IPS-20b (cell line): ENCODE data around the gene PRSS57.
"Not testable (repeated sequence)": the region's sequence is repeated elsewhere in the genome, so short reads cannot be mapped to it uniquely, and the experiment has no call there.

ENCODE experiments used
- H3K27ac ChIP-seq: one replicate; pipeline ENCODE4 v1.5.1; 2013; ENCODE audit warnings: low read length
- H3K27me3 ChIP-seq: 2 replicates; pipeline ENCODE4 v1.6.1; 2013; ENCODE audit warnings: mild to moderate bottlenecking, low read length, inconsistent platforms; ENCODE audit not compliant: insufficient read depth
- H3K36me3 ChIP-seq: 2 replicates; pipeline ENCODE4 v1.6.1; 2013; ENCODE audit warnings: low read depth, mild to moderate bottlenecking, inconsistent platforms, low read length, moderate library complexity; ENCODE audit not compliant: insufficient read depth
- H3K4me1 ChIP-seq: 2 replicates; pipeline ENCODE4 v1.6.1; 2013; ENCODE audit warnings: mild to moderate bottlenecking, control low read depth, inconsistent platforms, low read length, moderate library complexity; ENCODE audit not compliant: insufficient read depth
- H3K4me3 ChIP-seq: 2 replicates; pipeline ENCODE4 v1.5.1; 2013; ENCODE audit warnings: mild to moderate bottlenecking, low read length, inconsistent platforms
- H3K9ac ChIP-seq: 2 replicates; pipeline ENCODE4 v1.6.1; 2013; ENCODE audit warnings: low read depth, mild to moderate bottlenecking, inconsistent platforms, low read length, moderate library complexity
- H3K9me3 ChIP-seq: 2 replicates; pipeline ENCODE4 v1.6.1; 2013; ENCODE audit warnings: mild to moderate bottlenecking, low read depth, low read length, inconsistent platforms; ENCODE audit not compliant: insufficient read depth

PRSS57 gene

DNA sequence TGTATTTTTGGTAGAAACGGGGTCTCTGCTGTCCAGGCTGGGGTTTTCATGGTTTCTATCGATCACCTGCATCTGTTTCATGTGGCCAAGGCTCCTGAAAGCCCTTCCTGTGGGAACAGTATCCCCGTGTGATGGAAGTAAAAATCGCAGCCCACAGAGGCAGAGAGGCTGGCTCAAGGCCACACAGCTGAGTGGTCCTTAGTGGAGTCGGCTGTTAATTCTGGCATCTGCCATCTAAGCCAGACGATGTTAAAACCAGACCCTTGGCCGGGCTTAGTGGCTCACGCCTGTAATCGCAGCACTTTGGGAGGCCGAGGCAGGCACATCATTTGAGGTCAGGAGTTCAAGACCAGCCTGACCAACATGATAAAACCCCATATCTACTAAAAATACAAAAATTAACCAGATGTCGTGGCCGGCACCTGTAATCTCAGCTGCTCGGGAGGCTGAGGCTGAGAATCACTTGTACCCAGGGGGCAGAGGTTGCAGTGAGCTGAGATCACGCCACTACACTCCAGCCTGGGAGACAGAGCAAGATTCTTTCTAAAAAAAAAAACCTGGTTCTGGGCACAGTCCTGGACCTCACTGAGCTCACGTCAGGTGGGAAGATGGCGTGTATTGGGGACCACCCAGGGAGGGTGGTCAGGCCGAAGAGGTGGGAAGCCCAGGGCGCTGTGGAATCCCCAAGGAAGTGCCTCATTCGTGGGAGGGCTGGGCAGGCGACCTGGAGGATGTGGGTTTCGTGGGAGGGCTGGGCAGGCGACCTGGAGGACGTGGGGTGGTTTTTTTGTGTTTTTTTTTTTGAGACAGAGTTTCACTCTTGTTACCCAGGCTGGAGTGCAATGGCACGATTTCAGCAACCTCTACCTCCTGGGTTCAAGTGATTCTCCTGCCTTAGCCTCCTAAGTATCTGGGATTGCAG lies 37.2 kb upstream of the PRSS57 start:
- Histone ChIP-seq H3K27ac (no peak overlapping the region), H3K36me3 (no peaks in the 10 kb centered on the region), H3K9me3 (no peaks in the 10 kb centered on the region), H3K4me1 (no peaks in the 10 kb centered on the region), H3K4me3 (no peak overlapping the region), H3K27me3 (no peaks in the 10 kb centered on the region), H3K9ac (no peak overlapping the region)

DNA sequence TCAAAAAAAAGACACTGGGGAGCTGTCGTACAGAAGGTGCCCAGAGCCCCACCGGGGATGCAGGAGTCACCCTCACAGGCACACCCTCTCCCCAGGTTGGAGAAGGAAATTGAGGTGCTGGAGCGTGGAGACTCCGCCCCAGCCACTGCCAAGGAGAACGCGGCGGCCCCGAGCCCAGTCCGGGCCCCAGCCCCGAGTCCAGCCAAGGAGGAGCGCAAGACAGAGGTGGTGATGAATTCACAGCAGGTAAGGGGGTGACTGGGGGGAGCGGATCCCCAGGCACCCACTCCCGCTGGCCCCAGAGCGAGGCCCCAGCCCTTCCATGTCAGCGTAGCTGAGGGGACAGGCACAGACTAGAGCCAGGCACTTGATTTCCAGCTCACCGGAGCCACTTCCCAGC lies 35.7 kb upstream of the PRSS57 start:
- Histone ChIP-seq H3K9ac (no peak overlapping the region), H3K27me3 (no peaks in the 10 kb centered on the region), H3K36me3 (no peaks in the 10 kb centered on the region)

DNA sequence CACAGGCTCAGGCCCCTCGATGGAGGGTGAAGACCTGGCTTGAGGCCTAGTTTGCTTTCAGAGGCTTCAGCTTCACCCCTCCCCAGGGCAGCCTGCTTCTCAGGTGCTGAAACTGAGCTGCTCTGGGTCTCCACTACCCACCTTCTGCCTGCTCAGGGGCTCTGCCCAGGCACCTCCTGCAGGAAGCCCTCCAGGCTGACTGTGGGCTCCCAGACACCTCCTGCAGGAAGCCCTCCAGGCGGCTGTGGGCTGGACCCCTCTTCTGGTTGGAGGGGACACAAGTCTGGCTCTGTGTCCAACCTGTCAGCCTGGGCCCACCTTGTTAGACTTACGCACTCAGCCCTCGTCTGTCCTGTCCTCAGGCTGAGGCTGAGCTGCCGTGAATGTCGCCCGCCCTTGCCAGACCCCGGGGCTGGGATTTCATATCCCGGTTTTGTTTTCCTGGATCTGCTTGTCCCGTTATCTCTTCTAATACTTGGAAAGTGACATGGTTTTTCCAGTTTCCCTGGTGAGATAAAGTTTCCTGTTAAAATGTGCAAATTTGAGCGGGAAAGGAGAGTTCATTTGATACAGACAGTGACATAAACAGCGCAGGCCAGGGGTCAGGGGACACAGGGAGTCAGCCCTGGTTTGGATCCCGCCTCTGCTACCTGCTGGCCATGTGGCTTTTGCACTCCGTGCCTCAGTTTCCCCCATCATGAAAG lies 34.9 kb upstream of the PRSS57 start:
- H3K36me3 ChIP-seq: no peaks in the 10 kb centered on the region
- H3K9ac ChIP-seq: no peak overlapping the region
- H3K27me3 ChIP-seq: no peaks in the 10 kb centered on the region
- no peaks in the 10 kb centered on the region for H3K4me1 ChIP-seq
- H3K4me3 ChIP-seq: no peak overlapping the region
- H3K27ac ChIP-seq: no peak overlapping the region
- H3K9me3 ChIP-seq: no peaks in the 10 kb centered on the region

More for the DNA sequence above, 35.7 kb upstream of the PRSS57 start:
- Histone ChIP-seq H3K9me3 (no peaks in the 10 kb centered on the region), H3K4me3 (no peak overlapping the region), H3K4me1 (no peaks in the 10 kb centered on the region), H3K27ac (no peak overlapping the region)

GRCh38 chr19:729564-729963 lies 34.3 kb upstream of the PRSS57 start:
- H3K9me3 ChIP-seq, H3K36me3 ChIP-seq, H3K4me1 ChIP-seq, H3K27ac ChIP-seq, H3K27me3 ChIP-seq, H3K9ac ChIP-seq, H3K4me3 ChIP-seq: not testable (repeated sequence)

DNA sequence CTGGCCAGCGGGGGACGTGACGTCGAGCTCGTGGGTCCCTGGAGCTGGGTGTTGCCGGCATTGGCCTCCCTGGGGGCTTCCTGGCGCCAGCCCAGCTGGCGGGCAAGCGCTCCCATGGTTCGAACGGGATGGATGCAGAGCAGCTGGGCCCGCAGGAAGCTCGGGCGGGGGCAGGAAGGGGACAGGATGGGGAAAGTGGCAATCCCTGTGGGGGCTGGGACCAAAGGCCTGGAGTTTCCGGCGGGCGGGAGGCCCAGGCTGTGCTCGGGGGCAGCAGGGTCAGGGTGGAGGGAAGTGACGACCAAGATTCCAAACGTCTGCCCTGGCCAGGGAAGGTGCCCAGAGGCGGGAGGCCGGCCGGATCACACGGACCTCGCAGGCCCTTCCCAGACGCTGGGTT lies 32.8 kb upstream of the PRSS57 start:
- no peak overlapping the region for H3K4me3 ChIP-seq
- no peaks in the 10 kb centered on the region for H3K36me3 ChIP-seq
- H3K27me3 ChIP-seq: no peaks in the 10 kb centered on the region
- no peaks in the 10 kb centered on the region for H3K4me1 ChIP-seq
- no peaks in the 10 kb centered on the region for H3K9me3 ChIP-seq
- no peak overlapping the region for H3K9ac ChIP-seq
- no peak overlapping the region for H3K27ac ChIP-seq

DNA sequence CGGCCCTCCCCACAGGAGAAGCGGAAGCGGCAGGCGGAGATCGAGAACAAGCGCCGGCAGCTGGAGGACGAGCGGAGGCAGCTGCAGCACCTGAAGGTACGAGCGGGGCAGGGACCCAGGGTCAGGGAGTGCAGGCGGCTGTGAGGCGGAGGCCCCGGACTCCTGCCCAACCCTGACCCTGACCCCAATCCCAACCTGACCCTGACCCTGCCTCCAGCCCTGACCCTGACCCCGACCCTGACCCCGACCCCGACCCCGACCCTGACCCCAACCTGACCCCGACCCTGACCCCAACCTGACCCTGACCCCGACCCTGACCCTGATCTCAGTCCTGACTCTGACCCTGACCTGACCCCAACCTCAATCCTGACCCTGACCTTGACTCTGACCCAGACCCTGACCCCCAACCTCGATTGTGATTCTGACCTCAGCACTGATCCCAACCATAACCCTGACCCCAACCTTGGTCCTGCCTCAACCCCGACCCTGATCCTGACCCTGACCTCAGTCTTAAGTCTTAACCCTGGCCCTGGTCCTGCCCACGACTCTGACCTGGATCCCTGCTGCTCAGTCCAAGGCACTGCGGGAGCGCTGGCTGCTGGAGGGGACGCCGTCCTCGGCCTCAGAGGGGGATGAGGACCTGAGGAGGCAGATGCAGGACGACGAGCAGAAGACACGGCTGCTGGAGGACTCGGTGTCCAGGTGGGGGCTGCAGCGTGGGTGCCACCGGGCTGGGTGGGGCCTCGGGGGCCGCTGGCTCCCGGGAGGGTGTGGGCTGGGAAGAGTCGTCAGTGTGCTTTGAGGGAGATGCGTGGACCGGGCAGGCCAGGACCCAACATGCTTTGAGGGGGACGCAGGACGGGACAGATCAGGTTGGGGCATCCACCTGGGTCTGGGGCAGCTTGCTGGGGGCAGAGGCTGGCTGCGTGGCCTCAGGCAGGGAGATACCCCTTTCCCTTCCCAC lies 32.0 kb upstream of the PRSS57 start:
- Histone ChIP-seq H3K36me3 (no peaks in the 10 kb centered on the region), H3K27me3 (no peaks in the 10 kb centered on the region), H3K9ac (no peak overlapping the region), H3K9me3 (no peaks in the 10 kb centered on the region), H3K4me1 (no peaks in the 10 kb centered on the region), H3K27ac (no peak overlapping the region), H3K4me3 (no peak overlapping the region)

DNA sequence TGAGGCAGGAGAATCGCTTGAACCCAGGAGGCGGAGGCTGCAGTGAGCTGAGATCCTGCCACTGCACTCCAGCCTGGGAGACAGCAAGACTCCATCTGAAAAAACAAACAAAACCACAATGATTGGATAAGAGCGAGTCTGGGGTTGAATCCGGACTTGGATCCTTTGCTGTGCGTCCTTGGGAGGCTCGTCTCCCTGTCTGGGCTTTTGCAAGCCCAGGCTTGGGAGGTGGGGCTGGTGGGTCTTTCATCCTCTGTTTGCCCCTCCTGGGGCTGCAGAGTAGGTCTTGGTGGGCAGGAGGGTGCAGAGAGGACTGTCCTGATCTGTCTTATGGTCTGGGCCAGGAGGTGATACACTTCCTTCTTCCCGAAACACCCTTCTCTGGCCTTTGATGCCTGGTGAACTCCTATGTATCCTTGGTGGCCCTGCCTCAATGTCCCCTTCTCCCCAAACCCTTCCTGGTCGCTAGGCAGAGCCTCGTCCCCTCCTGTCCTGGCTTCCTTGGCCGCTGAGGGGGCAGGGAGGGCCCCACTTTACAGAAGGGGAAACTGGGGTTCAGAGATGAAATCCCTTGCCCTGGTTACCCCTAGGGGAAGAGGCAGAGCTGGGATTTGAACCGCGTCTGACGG lies 30.3 kb upstream of the PRSS57 start:
- H3K4me3 ChIP-seq: no peak overlapping the region
- H3K9me3 ChIP-seq: no peaks in the 10 kb centered on the region
- no peaks in the 10 kb centered on the region for H3K4me1 ChIP-seq
- no peaks in the 10 kb centered on the region for H3K36me3 ChIP-seq
- no peak overlapping the region for H3K9ac ChIP-seq
- no peaks in the 10 kb centered on the region for H3K27me3 ChIP-seq
- H3K27ac ChIP-seq: no peak overlapping the region

- no peak overlapping the region for H3K9ac ChIP-seq
- no peaks in the 10 kb centered on the region for H3K4me1 ChIP-seq
These were observed 28.5 kb upstream of the PRSS57 start for GRCh38 chr19:723714-724113.

GRCh38 chr19:723247-723646 lies 28.0 kb upstream of the PRSS57 start:
- no peaks in the 10 kb centered on the region for H3K27me3 ChIP-seq
- H3K9ac ChIP-seq: no peak overlapping the region
- H3K9me3 ChIP-seq: no peaks in the 10 kb centered on the region
- no peak overlapping the region for H3K27ac ChIP-seq
- no peaks in the 10 kb centered on the region for H3K36me3 ChIP-seq
- H3K4me1 ChIP-seq: no peaks in the 10 kb centered on the region; the same call in 1 of the 2 replicates
- H3K4me3 ChIP-seq: no peak overlapping the region

More at GRCh38 chr19:723714-724113, 28.5 kb upstream of the PRSS57 start:
- Histone ChIP-seq H3K36me3 (no peaks in the 10 kb centered on the region), H3K27ac (no peak overlapping the region), H3K27me3 (no peaks in the 10 kb centered on the region), H3K9me3 (no peaks in the 10 kb centered on the region), H3K4me3 (no peak overlapping the region)

DNA sequence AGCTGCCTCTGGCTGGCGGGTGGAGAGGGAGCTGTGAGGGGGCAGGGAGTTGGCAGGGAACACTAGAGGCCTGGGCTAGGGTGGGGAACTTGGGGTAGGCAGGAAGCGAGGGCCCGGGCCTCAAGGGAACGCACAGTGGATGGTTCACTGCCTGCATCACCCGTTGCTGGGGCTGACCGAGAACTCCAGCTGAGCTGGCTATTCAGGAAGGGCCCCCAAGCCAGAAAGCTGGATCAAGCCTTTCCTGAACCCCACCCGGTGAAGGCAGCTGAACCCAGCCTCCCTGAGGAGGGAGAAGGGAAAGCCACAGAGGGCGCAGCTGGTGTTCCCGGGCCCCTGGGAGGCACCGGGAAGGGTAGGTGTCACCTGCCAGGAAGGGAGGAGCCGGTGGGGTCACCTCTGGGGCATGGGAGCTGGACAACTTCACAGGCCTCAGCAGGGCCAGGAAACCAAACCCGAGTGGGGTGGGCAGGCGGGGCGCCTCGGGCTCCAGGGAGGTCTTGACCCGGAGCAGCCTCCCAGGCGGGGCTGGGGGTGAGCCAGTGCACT lies 27.4 kb upstream of the PRSS57 start:
- Histone ChIP-seq H3K4me3 (no peak overlapping the region), H3K9me3 (no peaks in the 10 kb centered on the region), H3K27ac (no peak overlapping the region), H3K27me3 (no peaks in the 10 kb centered on the region), H3K36me3 (no peaks in the 10 kb centered on the region), H3K9ac (no peak overlapping the region), H3K4me1 (no peaks in the 10 kb centered on the region; the same call in 1 of the 2 replicates)
